ENCODE data around the gene MESD.

The MESD gene

GRCh38 chr15:80989518-80990478 is at the start of gene MESD:
TSS of gene MESD (minus strand) at chr15:80989819. CDS start at chr15:80989791, 28 bp downstream.
- peak; percentile 99 for DNase-seq (ENCODE audit: low read depth in 2 of 2)

- DNase-seq (ENCODE audit: low read depth in 2 of 2), result no peak
Observed at GRCh38 chr15:81038975-81039607, 49.5 kb upstream of the MESD start.

GRCh38 chr15:81037952-81038743 is 48.5 kb upstream of the MESD start:
- no peak for DNase-seq (ENCODE audit: low read depth in 2 of 2)

GRCh38 chr15:81033508-81033907 is 43.9 kb upstream of the MESD start:
- no peak for DNase-seq (ENCODE audit: low read depth in 2 of 2)

- DNase-seq (ENCODE audit: low read depth in 2 of 2), result no peak
Observed at GRCh38 chr15:81032818-81033217, 43.2 kb upstream of the MESD start.

- DNase-seq (ENCODE audit: low read depth in 2 of 2), result no peak
Observed at GRCh38 chr15:81032355-81032754, 42.7 kb upstream of the MESD start.

GRCh38 chr15:81031203-81031602 is 41.6 kb upstream of the MESD start:
- no peak for DNase-seq (ENCODE audit: low read depth in 2 of 2)

- DNase-seq (ENCODE audit: low read depth in 2 of 2), result no peak
Observed at GRCh38 chr15:81030301-81030750, 40.7 kb upstream of the MESD start.

GRCh38 chr15:81029414-81030300 is 40.0 kb upstream of the MESD start:
- DNase-seq (ENCODE audit: low read depth in 2 of 2), result no peak

GRCh38 chr15:81026836-81027599 is 37.4 kb upstream of the MESD start:
- no peak for DNase-seq (ENCODE audit: low read depth in 2 of 2)

GRCh38 chr15:81025721-81026370 is 36.2 kb upstream of the MESD start:
- no peak for DNase-seq (ENCODE audit: low read depth in 2 of 2)

GRCh38 chr15:81024936-81025335 is 35.3 kb upstream of the MESD start:
- DNase-seq (ENCODE audit: low read depth in 2 of 2), result no peak

GRCh38 chr15:81024265-81024872 is 34.8 kb upstream of the MESD start:
- no peak for DNase-seq (ENCODE audit: low read depth in 2 of 2)

GRCh38 chr15:81023483-81024264 is 34.1 kb upstream of the MESD start:
- DNase-seq (ENCODE audit: low read depth in 2 of 2), result peak in 1 of 2 donors; percentile 11

GRCh38 chr15:81021321-81021720 is 31.7 kb upstream of the MESD start:
- DNase-seq (ENCODE audit: low read depth in 2 of 2), result no peak

GRCh38 chr15:81018197-81018596 is 28.6 kb upstream of the MESD start:
- no peak for DNase-seq (ENCODE audit: low read depth in 2 of 2)

GRCh38 chr15:81016489-81017068 is 27.0 kb upstream of the MESD start:
- DNase-seq (ENCODE audit: low read depth in 2 of 2), result no peak
